Pancreas (tissue), 10 donors: ENCODE measurements around the gene SAE1. TPM values are rescaled to one million over a fixed set of nuclear protein-coding genes. Genes with fewer than 3 reads are reported as not detected.

Source experiments
- ATAC-seq, 4 donors: fragments of 200-7000 bp; cut with Tn5 transposase; one replicate each; pipeline versions ENCODE4 v1.8.0 to v1.9.1; 2020; ENCODE audit warnings: mild to moderate bottlenecking in 4 of 4, moderate library complexity in 4 of 4
- DNase-seq, 6 donors: peaks; one replicate each; pipeline ENCODE4 v3.0.0-alpha.2; 2020
- FAIRE-seq: peaks from 2 replicates; lab custom pipeline; 2012; peaks lifted over from hg19 to GRCh38; lab: Jason Lieb, UNC
- H3K27ac ChIP-seq, 4 donors: fragments of 200-600 bp; sonication (generic); 1 replicate in 3 of 4; 2 replicates in 1 of 4; pipeline versions ENCODE4 v1.5.0 to v1.8.0; 2020
- H3K27me3 ChIP-seq, 4 donors: fragments of 200-600 bp; one replicate each; pipeline ENCODE4 v1.8.0; 2021
- H3K36me3 ChIP-seq, 3 donors: fragments of 200-600 bp; sonication (generic) in 1 of 3; one replicate each; pipeline versions ENCODE4 v1.5.0 to v1.8.0; 2020 to 2021
- H3K4me1 ChIP-seq, 3 donors: fragments of 200-600 bp; one replicate each; pipeline ENCODE4 v1.8.0; 2021
- H3K4me3 ChIP-seq, 4 donors: fragments of 200-600 bp; sonication (generic) in 2 of 4; one replicate each; pipeline versions ENCODE4 v1.5.0 to v1.8.0; 2020 to 2021
- H3K9me3 ChIP-seq, 4 donors: fragments of 200-600 bp; one replicate each; pipeline ENCODE4 v1.8.0; 2021
- WGBS, 2 donors: extraction: QIAGEN DNeasy Blood & Tissue Kit; methylation state at CpG; one replicate each; pipeline ENCODE4 v1.1.7; 2013; 5-methylcytosine and 5-hydroxymethylcytosine counted together
- intact Hi-C, 3 donors: fragments of 100-400 bp; cut with DNase I; formaldehyde crosslinking; loops; one replicate each; pipeline versions ENCODE4 v1.11.1 to v1.14.2; 2022
- polyA plus RNA-seq, 2 donors: library from polyadenylated mRNA; stranded (reverse); fragments of 200-250 nt; gene quantifications; one replicate each; pipeline ENCODE4 v1.2.3, GENCODE V29; 2013
- total RNA-seq, 6 donors: library from RNA; stranded (reverse); fragmentation: NEBNext Ultra II Directional in 4 of 6; extraction: Animal tissue kit (Norgen Biotek cat#: 25700) in 4 of 6; gene quantifications; one replicate each; pipeline versions ENCODE4 v1.2.1 to v1.2.4, GENCODE V29; 2021 to 2023
- TF ChIP-seq, protein P1 (sequence below), 4 donors: fragments of 200-600 bp; sonication (generic) in 3 of 4; IDR thresholded peaks; one replicate each; pipeline versions ENCODE4 v1.5.0 to v1.8.0; 2021; ENCODE audit warnings: antibody characterized with exemption in 4 of 4
- donor health status: healthy with polysubstance abuse.
- donor health status: DM: no; HTN: no; CAD: no; lungs with moderate emphysema.
- donor health status: DM: no; HTN: no; CAD: no.
- donor health status: control.
- donor health status: control.
- donor health status: Bipolar disorder and iron deficiency.
- donor health status: DM: yes; HTN: yes; CAD: no.
- donor health status: DM: no; HTN: no; CAD: no.
- donor health status: DM: no; HTN: no; CAD: no.
- donor health status: DM: yes; HTN: yes; CAD: no.

Gene SAE1
- total and polyA plus RNA-seq, 8 donors, result 10.0 to 25.8 (median 20.1) TPM

DNA sequence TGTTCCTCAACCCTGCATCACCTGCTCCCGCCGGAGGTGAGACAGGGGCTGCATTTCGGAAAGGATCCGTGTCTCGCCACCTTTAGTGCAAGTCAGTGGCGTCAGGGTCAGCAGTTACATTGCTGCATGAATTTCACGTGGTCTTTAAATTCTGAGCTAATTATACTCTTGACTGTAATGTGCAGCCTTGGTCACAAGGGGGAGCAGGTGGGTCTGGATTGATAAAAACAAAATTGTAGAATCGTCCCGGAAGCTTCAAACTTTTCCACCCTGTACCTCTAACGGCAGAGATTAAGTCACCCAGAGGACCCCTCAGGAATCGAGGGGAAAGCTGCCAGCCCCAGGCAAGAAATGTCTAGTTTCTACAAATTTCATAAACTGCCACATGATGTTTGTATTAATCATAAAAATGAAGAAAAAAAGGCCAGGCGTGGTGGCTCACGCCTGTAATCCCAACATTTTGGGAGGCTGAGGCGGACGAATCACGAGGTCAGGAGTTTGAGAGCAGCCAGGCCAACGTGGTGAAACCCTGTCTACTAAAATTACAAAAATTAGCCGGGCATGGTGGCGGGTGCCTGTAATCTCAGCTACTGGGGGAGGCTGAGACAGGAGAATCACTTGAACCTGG is 80.2 kb downstream of the SAE1 start:
- TF ChIP-seq, protein P1, sequence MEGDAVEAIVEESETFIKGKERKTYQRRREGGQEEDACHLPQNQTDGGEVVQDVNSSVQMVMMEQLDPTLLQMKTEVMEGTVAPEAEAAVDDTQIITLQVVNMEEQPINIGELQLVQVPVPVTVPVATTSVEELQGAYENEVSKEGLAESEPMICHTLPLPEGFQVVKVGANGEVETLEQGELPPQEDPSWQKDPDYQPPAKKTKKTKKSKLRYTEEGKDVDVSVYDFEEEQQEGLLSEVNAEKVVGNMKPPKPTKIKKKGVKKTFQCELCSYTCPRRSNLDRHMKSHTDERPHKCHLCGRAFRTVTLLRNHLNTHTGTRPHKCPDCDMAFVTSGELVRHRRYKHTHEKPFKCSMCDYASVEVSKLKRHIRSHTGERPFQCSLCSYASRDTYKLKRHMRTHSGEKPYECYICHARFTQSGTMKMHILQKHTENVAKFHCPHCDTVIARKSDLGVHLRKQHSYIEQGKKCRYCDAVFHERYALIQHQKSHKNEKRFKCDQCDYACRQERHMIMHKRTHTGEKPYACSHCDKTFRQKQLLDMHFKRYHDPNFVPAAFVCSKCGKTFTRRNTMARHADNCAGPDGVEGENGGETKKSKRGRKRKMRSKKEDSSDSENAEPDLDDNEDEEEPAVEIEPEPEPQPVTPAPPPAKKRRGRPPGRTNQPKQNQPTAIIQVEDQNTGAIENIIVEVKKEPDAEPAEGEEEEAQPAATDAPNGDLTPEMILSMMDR (IDR thresholded peaks at IDR 0.05), result peak; percentile 46 to 75 (median 64)
- H3K4me3 ChIP-seq, result no peak overlapping the region
- no peak overlapping the region for H3K27ac ChIP-seq
- WGBS, 2 donors, result 27 to 32% methylated on average over 19 of the region's 19 CpGs
- ATAC-seq (peak; percentile 68 to 97 (median 90)), FAIRE-seq (no peak), DNase-seq (peak in 5 of 6 donors; percentile 62 to 84 (median 71))
- intact Hi-C loops, result no loop called here
- no peaks in the 10 kb centered on the region for H3K9me3 ChIP-seq
- no peaks in the 10 kb centered on the region for H3K27me3 ChIP-seq
- no peaks in the 10 kb centered on the region for H3K4me1 ChIP-seq
- H3K36me3 ChIP-seq, result peaks cover 0 to 6% (median 5%) of the 10 kb centered on the region in 3 donors

DNA sequence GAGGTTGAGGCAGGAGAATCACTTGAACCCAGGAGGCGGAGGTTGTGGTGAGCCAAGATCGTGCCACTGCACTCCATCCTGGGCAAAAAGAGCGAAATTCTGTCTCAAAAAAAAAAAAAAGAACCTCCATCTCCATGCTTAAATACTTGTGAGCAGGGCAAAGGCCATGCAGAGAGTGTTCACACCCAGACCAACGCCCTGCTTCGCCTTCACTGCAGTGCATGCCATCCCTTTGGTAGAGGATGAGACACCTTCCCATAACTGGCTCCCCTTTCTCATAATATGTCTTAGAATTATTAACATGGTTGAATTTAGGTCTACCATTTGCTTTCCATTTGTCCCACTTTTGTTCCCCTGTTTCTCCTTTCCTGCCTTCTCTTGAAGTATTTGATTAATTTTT is 84.9 kb downstream of the SAE1 start:
- DNase-seq, result no peak
- no peak for ATAC-seq
- peaks cover 0 to 3% (median 0%) of the 10 kb centered on the region in 3 donors for H3K36me3 ChIP-seq
- no peaks in the 10 kb centered on the region for H3K9me3 ChIP-seq
- TF ChIP-seq, protein P1 (IDR thresholded peaks at IDR 0.05), result no peak
- intact Hi-C loops, result no loop called here
- H3K27me3 ChIP-seq, result no peaks in the 10 kb centered on the region
- 83 to 95% methylated on average over 5 of the region's 5 CpGs for WGBS, 2 donors
- FAIRE-seq, result no peak
- H3K4me3 ChIP-seq, result no peak overlapping the region
- H3K4me1 ChIP-seq, result no peaks in the 10 kb centered on the region
- no peak overlapping the region for H3K27ac ChIP-seq

DNA sequence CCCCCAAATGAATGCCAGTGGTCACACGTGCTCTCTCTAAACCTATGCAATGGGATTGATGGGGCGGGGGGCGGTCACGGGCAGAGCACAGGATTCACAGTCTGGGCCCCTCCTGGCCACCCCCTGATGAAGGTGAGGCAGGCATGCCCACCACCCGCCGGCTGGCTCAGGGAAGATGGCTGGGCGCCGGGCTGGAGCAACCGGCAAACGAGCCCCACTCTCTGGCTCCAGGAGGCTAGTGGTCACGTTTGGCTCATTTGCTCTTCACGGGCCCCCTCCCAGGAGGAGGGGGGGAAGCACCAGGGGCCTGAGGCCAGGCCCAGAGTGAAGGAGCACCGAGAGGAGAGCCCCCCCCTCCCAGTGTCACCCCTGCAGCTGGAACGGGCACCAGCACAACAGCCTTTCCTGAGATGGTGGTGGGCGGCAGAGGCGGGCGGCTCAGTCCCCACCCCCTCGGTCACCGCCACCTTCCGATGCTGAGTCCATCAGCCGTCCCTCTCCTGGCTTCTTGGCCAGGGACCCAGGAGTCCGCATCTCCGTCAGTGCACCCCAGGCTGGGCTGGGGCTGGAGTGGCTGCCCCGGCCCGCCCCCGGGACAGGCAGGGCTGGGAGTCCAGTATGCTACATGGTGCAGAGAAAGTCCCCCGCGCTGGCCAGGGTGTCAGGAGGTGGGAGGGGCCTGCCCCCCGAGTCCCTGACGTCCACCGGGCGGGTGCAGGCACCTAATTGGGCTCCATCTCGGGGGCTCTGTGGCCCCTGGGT is 90.6 kb downstream of the SAE1 start:
- ATAC-seq, result no peak
- H3K9me3 ChIP-seq, result no peaks in the 10 kb centered on the region
- WGBS, 2 donors, result 90 to 94% methylated on average over 32 to 33 of the region's 33 CpGs
- FAIRE-seq, result no peak
- H3K4me3 ChIP-seq, result no peak overlapping the region
- intact Hi-C loops, result no loop called here
- DNase-seq, result peak in 1 of 6 donors; percentile 80
- peaks cover 0 to 19% (median 8%) of the 10 kb centered on the region in 3 donors for H3K36me3 ChIP-seq
- peaks cover 0 to 6% (median 5%) of the 10 kb centered on the region in 3 donors for H3K4me1 ChIP-seq
- TF ChIP-seq, protein P1 (IDR thresholded peaks at IDR 0.05), result no peak
- H3K27me3 ChIP-seq, result no peaks in the 10 kb centered on the region
- no peak overlapping the region for H3K27ac ChIP-seq

DNA sequence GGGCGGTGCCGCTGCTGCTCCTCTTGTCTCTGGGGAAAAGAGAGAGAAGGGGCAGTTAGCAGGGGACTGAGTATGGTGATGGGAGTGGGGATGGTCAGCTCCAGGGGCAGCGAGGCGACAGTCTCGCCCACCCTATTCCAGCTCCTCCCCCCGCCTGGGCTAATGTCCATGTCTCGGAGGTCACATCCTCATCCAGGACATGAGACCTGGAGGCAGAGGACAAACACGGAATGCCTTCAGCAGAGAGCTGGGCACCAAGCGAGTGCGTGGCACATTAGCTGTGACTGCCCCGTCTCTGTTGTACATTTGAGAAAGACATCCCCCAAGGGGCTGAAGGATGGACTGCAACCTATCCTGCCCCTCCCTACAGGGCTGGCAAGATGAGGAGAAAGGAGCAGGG is 91.3 kb downstream of the SAE1 start:
- no peak for FAIRE-seq
- 94 to 95% methylated on average over 11 of the region's 11 CpGs for WGBS, 2 donors
- Histone ChIP-seq H3K9me3 (no peaks in the 10 kb centered on the region), H3K4me3 (no peak overlapping the region), H3K27me3 (no peaks in the 10 kb centered on the region), H3K27ac (no peak overlapping the region), H3K4me1 (peaks cover 0 to 11% (median 5%) of the 10 kb centered on the region in 3 donors), H3K36me3 (peaks cover 0 to 19% (median 8%) of the 10 kb centered on the region in 3 donors)
- TF ChIP-seq, protein P1 (IDR thresholded peaks at IDR 0.05), result no peak
- no peak for ATAC-seq
- no peak for DNase-seq
- intact Hi-C loops, result no loop called here
